ENCODE data around the gene TMEM258. TPM values are rescaled to one million over a fixed set of nuclear protein-coding genes. Genes with fewer than 3 reads are reported as not detected.
A peak's percentile ranks its signal among the peaks of the same experiment; 100 is the strongest.

TMEM258 gene
- total and polyA plus RNA-seq, 2 experiments from 2014 or later, result 35.3 to 241 TPM

GRCh38 chr11:61817471-61818202, 25.2 kb upstream of the TMEM258 start:
- Histone ChIP-seq H3K9me3 (ENCODE audit: low read depth) (no peaks in the 10 kb centered on the region), H3K36me3 (peaks cover 7% of the 10 kb centered on the region), H3K27ac (peak overlapping the region; percentile 97), H3K27me3 (no peaks in the 10 kb centered on the region), H3K4me3 (peak overlapping the region; percentile 59), H3K4me1 (ENCODE audit: low read depth) (peaks cover 15% of the 10 kb centered on the region)
- no peak for TF ChIP-seq CTCF (IDR thresholded peaks at IDR 0.05; ENCODE audit: low read depth, low read length)
- DNase-seq (ENCODE audit: low read depth in 1 of 2, low spot score in 1 of 2), result no peak

- Histone ChIP-seq H3K9me3 (ENCODE audit: low read depth) (no peaks in the 10 kb centered on the region), H3K4me1 (ENCODE audit: low read depth) (peaks cover 15% of the 10 kb centered on the region), H3K36me3 (peaks cover 14% of the 10 kb centered on the region), H3K27me3 (no peaks in the 10 kb centered on the region), H3K27ac (peak within 1 kb of the TSS; percentile 97), H3K4me3 (peak within 1 kb of the TSS; percentile 59)
- DNase-seq (ENCODE audit: low read depth in 1 of 2, low spot score in 1 of 2), result peak; percentile 97 to 99
- peak; percentile 58 for TF ChIP-seq CTCF (IDR thresholded peaks at IDR 0.05; ENCODE audit: low read depth, low read length)
Measured at GRCh38 chr11:61816736-61817455, 24.5 kb upstream of the TMEM258 start, which contains the start of gene FADS1. FADS1 (minus strand) TSS chr11:61817003; CDS start chr11:61816929, 74 bp downstream.

- peaks cover 23% of the 10 kb centered on the region for H3K36me3 ChIP-seq
- H3K27ac ChIP-seq, result peak overlapping the region; percentile 97
- no peak for TF ChIP-seq CTCF (IDR thresholded peaks at IDR 0.05; ENCODE audit: low read depth, low read length)
- H3K4me1 ChIP-seq (ENCODE audit: low read depth), result peaks cover 15% of the 10 kb centered on the region
- H3K9me3 ChIP-seq (ENCODE audit: low read depth), result no peaks in the 10 kb centered on the region
- H3K4me3 ChIP-seq, result peak overlapping the region; percentile 59
- no peaks in the 10 kb centered on the region for H3K27me3 ChIP-seq
- DNase-seq (ENCODE audit: low read depth in 1 of 2, low spot score in 1 of 2), result peak; percentile 67 to 85
Measured at GRCh38 chr11:61815790-61816735, 23.7 kb upstream of the TMEM258 start.

- peaks cover 15% of the 10 kb centered on the region for H3K4me1 ChIP-seq (ENCODE audit: low read depth)
- no peak for TF ChIP-seq CTCF (IDR thresholded peaks at IDR 0.05; ENCODE audit: low read depth, low read length)
- H3K4me3 ChIP-seq, result peak overlapping the region; percentile 59
Measured at GRCh38 chr11:61814958-61815789, 22.8 kb upstream of the TMEM258 start.

More at GRCh38 chr11:61814958-61815789, 22.8 kb upstream of the TMEM258 start:
- Histone ChIP-seq H3K27ac (peak overlapping the region; percentile 97), H3K36me3 (peaks cover 31% of the 10 kb centered on the region), H3K9me3 (ENCODE audit: low read depth) (no peaks in the 10 kb centered on the region), H3K27me3 (no peaks in the 10 kb centered on the region)
- DNase-seq (ENCODE audit: low read depth in 1 of 2, low spot score in 1 of 2), result peak; percentile 98 to 99
